HepG2 (cell line): ENCODE data around the gene ANTXR1. TPM values are rescaled to one million over a fixed set of nuclear protein-coding genes. Genes with fewer than 3 reads are reported as not detected.

Experiments used
- ATAC-seq: fragments of 200-7000 bp; cut with Tn5 transposase; 3 replicates; pipeline ENCODE4 v1.9.1; 2020; ENCODE audit warnings: mild to moderate bottlenecking, moderate library complexity
- BruUV-seq: library from RNA; stranded (reverse); fragments of 400-500 nt; replicated peaks from 2 replicates; lab custom pipeline; 2021; lab: Mats Ljungman, UMichigan
- CTCF ChIA-PET: fragments of 300-600 bp; formaldehyde crosslinking; extraction: SDS; loops from one replicate; lab custom pipeline; 2021; ENCODE audit warnings: low total read pairs, inconsistent platforms, low intra/inter-chr PET ratio; lab: Yijun Ruan, JAX
- POLR2A ChIA-PET: fragments of 350-600 bp; sonication (Branson Sonifier 250); formaldehyde crosslinking; loops from one replicate; lab custom pipeline; 2020; ENCODE audit warnings: antibody characterized with exemption, inconsistent platforms; lab: Yijun Ruan, JAX
- DNase-seq: peaks from one replicate; pipeline ENCODE4 v3.0.0-alpha.2; 2015; ENCODE audit warnings: low spot score
- FAIRE-seq: peaks from 3 replicates; lab custom pipeline; 2011; peaks lifted over from hg19 to GRCh38; lab: Jason Lieb, UNC
- H2AFZ ChIP-seq: one replicate; pipeline ENCODE4 v1.6.1; 2011; ENCODE audit warnings: low read length, inconsistent platforms
- H3K27ac ChIP-seq: fragments of 300-600 bp; 3 replicates; pipeline ENCODE4 v1.8.0; 2011; ENCODE audit warnings: mixed run types, mild to moderate bottlenecking, mixed read lengths, low read length, inconsistent platforms; ENCODE audit not compliant: insufficient read depth; ENCODE audit errors: extremely low read length
- H3K27me3 ChIP-seq, 2 experiments: fragments of 200-600 bp in 1 of 2; 2 replicates in 1 of 2; 3 replicates in 1 of 2; pipeline versions ENCODE4 v1.6.0 to v1.8.0; 2011; ENCODE audit warnings: low read length in 2 of 2, mild to moderate bottlenecking in 2 of 2, moderate library complexity in 2 of 2, inconsistent platforms in 1 of 2; ENCODE audit not compliant: insufficient read depth in 2 of 2, control insufficient read depth in 1 of 2
- H3K36me3 ChIP-seq, 2 experiments: fragments of 200-600 bp in 1 of 2; replicated peaks in 1 of 2; 2 replicates in 1 of 2; 3 replicates in 1 of 2; pipeline versions ENCODE4 v1.5.1 to v1.8.0; 2011; ENCODE audit warnings: low read length in 2 of 2, inconsistent platforms in 1 of 2; ENCODE audit not compliant: insufficient read depth in 2 of 2, control insufficient read depth in 1 of 2
- H3K4me1 ChIP-seq: 2 replicates; pipeline ENCODE4 v1.5.1; 2012; ENCODE audit warnings: low read length, inconsistent platforms; ENCODE audit not compliant: insufficient read depth
- H3K4me2 ChIP-seq: 2 replicates; pipeline ENCODE4 v1.6.0; 2011; ENCODE audit warnings: low read depth, low read length, inconsistent platforms
- H3K4me3 ChIP-seq, 3 experiments: fragments of 200-600 bp in 1 of 3; sonication (generic), shearing (Covaris generic) in 1 of 3; replicated peaks in 1 of 3; 2 replicates each; pipeline ENCODE4 v1.5.1; 2011 to 2016; ENCODE audit warnings: low read length in 3 of 3, inconsistent platforms in 2 of 3, low read depth in 2 of 3, mild to moderate bottlenecking in 2 of 3, control low read depth in 1 of 3, mixed read lengths in 1 of 3; ENCODE audit not compliant: insufficient read depth in 1 of 3
- H3K79me2 ChIP-seq: one replicate; pipeline ENCODE4 v1.6.1; 2011; ENCODE audit warnings: low read length, inconsistent platforms; ENCODE audit not compliant: insufficient read depth
- H3K9ac ChIP-seq: 2 replicates; pipeline ENCODE4 v1.6.0; 2011; ENCODE audit warnings: mild to moderate bottlenecking, low read depth, low read length, inconsistent platforms; ENCODE audit not compliant: insufficient read depth
- H3K9me3 ChIP-seq: 2 replicates; pipeline ENCODE4 v1.5.1; 2012; ENCODE audit warnings: mild to moderate bottlenecking, low read length
- H4K20me1 ChIP-seq: 2 replicates; pipeline ENCODE4 v1.6.0; 2011; ENCODE audit warnings: inconsistent platforms, mild to moderate bottlenecking, low read length, moderate library complexity; ENCODE audit not compliant: insufficient read depth
- BHLHE40 ChIP-seq: IDR thresholded peaks from 2 replicates; pipeline ENCODE4 v1.6.1; 2011; ENCODE audit warnings: low read length, improper control_type of control experiment
- CREB1 ChIP-seq, 2 experiments: fragments of 450-650 bp in 1 of 2; IDR thresholded peaks; 2 replicates each; pipeline ENCODE4 v1.6.1; 2016 to 2017; ENCODE audit warnings: control low read depth in 1 of 2, mild to moderate bottlenecking in 1 of 2, missing compliant biosample characterization in 1 of 2, missing genetic modification characterization in 1 of 2
- CREB3 ChIP-seq: sonication (generic); formaldehyde crosslinking; IDR thresholded peaks from 2 replicates; pipeline ENCODE4 v1.5.0; 2020; ENCODE audit warnings: missing genetic modification reagents
- CSRNP2 ChIP-seq: sonication (generic); formaldehyde crosslinking; conservative IDR thresholded peaks from 2 replicates; pipeline ENCODE4 v1.8.0; 2022; ENCODE audit warnings: low read depth, missing genetic modification reagents
- EP300 ChIP-seq, 3 experiments: sonication (generic) in 1 of 3; formaldehyde crosslinking in 1 of 3; IDR thresholded peaks; 2 replicates each; pipeline versions ENCODE4 v1.5.1 to v1.6.1; 2011 to 2020; ENCODE audit warnings: low read depth in 2 of 3, low read length in 2 of 3, borderline replicate concordance in 1 of 3, improper control_type of control experiment in 1 of 3, mild to moderate bottlenecking in 1 of 3, missing genetic modification reagents in 1 of 3, moderate library complexity in 1 of 3
- HDAC2 ChIP-seq: sonication (generic); formaldehyde crosslinking; IDR thresholded peaks from 2 replicates; pipeline ENCODE4 v1.4.0; 2020; ENCODE audit warnings: missing genetic modification reagents
- HNF4A ChIP-seq: sonication (generic); formaldehyde crosslinking; IDR thresholded peaks from 2 replicates; pipeline ENCODE4 v1.4.0; 2020; ENCODE audit warnings: missing genetic modification reagents
- KAT2B ChIP-seq: fragments of 150-350 bp; IDR thresholded peaks from 2 replicates; pipeline ENCODE4 v1.6.1; 2014; ENCODE audit warnings: low read depth, low read length, borderline replicate concordance
- MAFK ChIP-seq, 2 experiments: IDR thresholded peaks in 1 of 2; conservative IDR thresholded peaks in 1 of 2; 2 replicates each; pipeline ENCODE4 v1.6.1; 2011; ENCODE audit warnings: improper control_type of control experiment in 2 of 2, low read length in 2 of 2
- POLR2G ChIP-seq: fragments of 200-400 bp; formaldehyde crosslinking; IDR thresholded peaks from 2 replicates; pipeline ENCODE4 v1.6.1; 2018; ENCODE audit warnings: mild to moderate bottlenecking, low read depth, low read length, moderate library complexity
- SP1 ChIP-seq, 2 experiments: fragments of 450-650 bp in 1 of 2; sonication (generic) in 1 of 2; formaldehyde crosslinking in 1 of 2; IDR thresholded peaks; 2 replicates each; pipeline versions ENCODE4 v1.4.0 to v1.6.1; 2016 to 2020; ENCODE audit warnings: missing genetic modification reagents in 1 of 2
- TOPORS ChIP-seq: sonication (generic); formaldehyde crosslinking; IDR thresholded peaks from 2 replicates; pipeline ENCODE4 v1.8.0; 2023; ENCODE audit warnings: mild to moderate bottlenecking, missing genetic modification reagents
- YY1 ChIP-seq: IDR thresholded peaks from 2 replicates; pipeline ENCODE4 v1.6.1; 2011; ENCODE audit warnings: low read length, low read depth, moderate library complexity, mild to moderate bottlenecking; ENCODE audit not compliant: insufficient read depth, insufficient replicate concordance
- ZNF331 ChIP-seq: sonication (generic); formaldehyde crosslinking; IDR thresholded peaks from 2 replicates; pipeline ENCODE4 v1.4.0; 2020; ENCODE audit warnings: missing genetic modification reagents
- ZNF644 ChIP-seq: IDR thresholded peaks from 2 replicates; pipeline ENCODE4 v1.6.1; 2016; ENCODE audit warnings: low read depth
- ZNF724P ChIP-seq: sonication (generic); formaldehyde crosslinking; IDR thresholded peaks from 2 replicates; pipeline ENCODE4 v1.8.0; 2022; ENCODE audit warnings: missing genetic modification reagents, borderline replicate concordance
- ZNF747 ChIP-seq: sonication (generic); formaldehyde crosslinking; IDR thresholded peaks from 2 replicates; pipeline ENCODE4 v1.8.1; 2023; ENCODE audit warnings: missing genetic modification reagents, mild to moderate bottlenecking, borderline replicate concordance
- WGBS: methylation state at CpG from one replicate; pipeline ENCODE4 v1.1.6; 2017; ENCODE audit warnings: low lambda C conversion rate; 5-methylcytosine and 5-hydroxymethylcytosine counted together
- in situ Hi-C: cut with HindIII; loops from 2 replicates; pipeline ENCODE4 v1.10.0; 2017; ENCODE audit warnings: low pct_unique_long_range_greater_than_20kb; ENCODE audit not compliant: extremely low pct_ligation_motif_present
- intact Hi-C: fragments of 100-400 bp; cut with micrococcal nuclease; formaldehyde crosslinking; loops from one replicate; pipeline ENCODE4 v1.10.0; 2022; ENCODE audit not compliant: unreplicated experiment
- polyA plus RNA-seq, 8 experiments: library from polyadenylated mRNA; depleted of rRNA in 3 of 8; stranded (reverse) in 7 of 8; unstranded in 1 of 8; fragments of >200 nt; fragmentation: Illumina TruSeq in 4 of 8; extraction: Trizol in 4 of 8; gene quantifications; 2 replicates each; pipeline versions ENCODE4 v1.2.1 to v1.2.3, GENCODE V29; 2011 to 2016; ENCODE audit warnings: low read depth in 4 of 8, missing spikeins in 1 of 8, mixed read lengths in 1 of 8; ENCODE audit not compliant: insufficient read depth in 1 of 8
- total RNA-seq, 5 experiments: library from RNA; depleted of rRNA; stranded (reverse); fragments of >200 nt; fragmentation: Illumina TruSeq; extraction: Trizol; gene quantifications; 2 replicates each; pipeline ENCODE4 v1.2.3, GENCODE V29; 2016; ENCODE audit warnings: low read depth in 1 of 5

The ANTXR1 gene
- total and polyA plus RNA-seq, 2 of the 13 experiments (the other 11 are each of a cell fraction or from before 2014, with no cell fraction given) = 4.5 to 12.7 TPM

- no peaks in the 10 kb centered on the region for H4K20me1 ChIP-seq
- TF ChIP-seq CREB1 (IDR thresholded peaks at IDR 0.05) (no peak), CREB1 (CRISPR knock-in tag; IDR thresholded peaks at IDR 0.05) (peak; percentile 84), SP1 (IDR thresholded peaks at IDR 0.05) (no peak), SP1 (CRISPR knock-in tag; IDR thresholded peaks at IDR 0.05) (no peak), ZNF644 (CRISPR knock-in tag) (peak; percentile 46; the same call in 1 of the 2 replicates), POLR2G (0 out of 2 replicates have a peak, but pooled peaks have one; percentile 31), HNF4A (CRISPR knock-in tag) (peak; percentile 28; the same call in 1 of the 2 replicates), MAFK (conservative IDR thresholded peaks at IDR 0.05 in 1 of 2, IDR thresholded peaks at IDR 0.05 in 1 of 2; ENCODE audit: low read length in 2 of 2) (0 out of 4 replicates have a peak, but pooled peaks of 1 of the 2 experiments have one; percentile 14), CSRNP2 (no peak), YY1 (peak; percentile 23), EP300 (IDR thresholded peaks at IDR 0.05; ENCODE audit: low read depth in 2 of 2, low read length in 2 of 2) (peak in 1 of 2 experiments; percentile 25; a peak in 1 of 4 replicates), EP300 (CRISPR knock-in tag; IDR thresholded peaks at IDR 0.05; ENCODE audit: borderline replicate concordance) (no peak), KAT2B (no peak), CREB3 (CRISPR knock-in tag) (no peak), ZNF747 (CRISPR knock-in tag) (no peak), ZNF331 (CRISPR knock-in tag) (0 out of 2 replicates have a peak, but pooled peaks have one; percentile 36), TOPORS (no peak), BHLHE40 (no peak), ZNF724P (CRISPR knock-in tag) (no peak), HDAC2 (CRISPR knock-in tag) (0 out of 2 replicates have a peak, but pooled peaks have one; percentile 17)
- TF ChIP-seq, all 625 proteins: peak for 9
- H3K79me2 ChIP-seq = no peaks in the 10 kb centered on the region
- H3K4me3 ChIP-seq = no peak overlapping the region
- H3K27me3 ChIP-seq = no peaks in the 10 kb centered on the region
- DNase-seq (peak; percentile 46), ATAC-seq (no peak), FAIRE-seq (peak; percentile 52)
- peak overlapping the region; percentile 15; the same call in 1 of the 2 replicates for H3K4me2 ChIP-seq
- H2AFZ ChIP-seq = peak overlapping the region; percentile 8
- intact Hi-C loops = loop anchor here (10.0 kb wide), 1 partner anchor 213 kb away; the partner anchor contains the start of gene GFPT1
- in situ Hi-C loops = no loop called here
- peak overlapping the region; percentile 50 for H3K27ac ChIP-seq
- CTCF ChIA-PET = no interaction called here
- no peak overlapping the region for H3K9ac ChIP-seq
- no peaks in the 10 kb centered on the region for H3K9me3 ChIP-seq
- POLR2A ChIA-PET = no interaction called here
- BruUV-seq = no TSS peak
- H3K36me3 ChIP-seq = 0 out of 5 replicates have a peak, but pooled peaks cover 0 to 1% of the 10 kb centered on the region in 2 experiments
- WGBS = 82% methylated on average over 5 of the region's 5 CpGs
- peaks cover 65% of the 10 kb centered on the region for H3K4me1 ChIP-seq
These were observed 158.3 kb downstream of the ANTXR1 start for GRCh38 chr2:69171116-69171896.
